Measurements from ENCODE around the gene SPTB. TPM values are rescaled to one million over a fixed set of nuclear protein-coding genes. Genes with fewer than 3 reads are reported as not detected.

The SPTB gene
- total RNA-seq: 1 to 10 TPM in 2 of 4 donors, under 1 TPM in 2; 0.13 to 3.8 (median 1.5) TPM

DNA sequence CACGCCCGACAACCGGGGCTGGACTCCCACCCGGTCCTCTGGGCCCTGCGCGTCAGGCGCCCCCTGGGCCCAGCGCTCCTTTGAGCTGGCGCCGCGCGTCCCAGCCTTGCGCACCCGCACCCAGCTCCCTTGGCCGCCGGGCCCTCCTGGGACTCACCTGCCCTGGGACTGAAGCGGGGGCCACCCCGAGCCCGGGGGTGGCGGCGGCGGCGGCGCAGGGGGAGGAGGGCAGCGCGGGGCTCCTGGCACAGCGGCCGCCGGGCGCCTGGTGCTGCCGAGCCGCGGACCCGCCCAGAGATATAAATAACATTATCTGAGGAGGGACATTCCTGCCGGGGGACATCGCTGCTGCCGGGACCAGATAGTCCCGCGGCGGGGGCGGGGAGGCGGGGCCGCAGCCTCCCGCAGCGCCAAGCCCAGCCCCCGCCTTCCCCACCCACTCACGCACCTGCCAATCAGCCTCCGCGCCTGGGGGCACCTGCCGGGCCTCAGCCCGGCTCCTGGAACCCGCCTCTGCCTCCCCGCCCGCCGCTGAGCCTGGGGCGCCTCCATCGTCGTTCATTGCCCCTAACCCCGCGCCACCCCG, at the start of gene SPTB:
Gene SPTB (minus strand): TSS at position 273 of the 586 bp plus-strand sequence. CDS start 56,813 bp downstream, outside the sequence.
- peak within 1 kb of the TSS in 2 of 4 donors; percentile 15 to 40 for H3K27ac ChIP-seq

GRCh38 chr14:64929014-64929359, 49.3 kb upstream of the SPTB start:
- Histone ChIP-seq H3K27me3 (no peaks in the 10 kb centered on the region), H3K4me1 (peaks cover 0 to 36% (median 6%) of the 10 kb centered on the region in 3 donors), H3K9me3 (no peaks in the 10 kb centered on the region), H3K27ac (peak overlapping the region in 2 of 4 donors; percentile 22 to 40), H3K36me3 (peaks cover 0 to 98% (median 15%) of the 10 kb centered on the region in 3 donors), H3K4me3 (no peak overlapping the region)
- TF ChIP-seq, protein P1, sequence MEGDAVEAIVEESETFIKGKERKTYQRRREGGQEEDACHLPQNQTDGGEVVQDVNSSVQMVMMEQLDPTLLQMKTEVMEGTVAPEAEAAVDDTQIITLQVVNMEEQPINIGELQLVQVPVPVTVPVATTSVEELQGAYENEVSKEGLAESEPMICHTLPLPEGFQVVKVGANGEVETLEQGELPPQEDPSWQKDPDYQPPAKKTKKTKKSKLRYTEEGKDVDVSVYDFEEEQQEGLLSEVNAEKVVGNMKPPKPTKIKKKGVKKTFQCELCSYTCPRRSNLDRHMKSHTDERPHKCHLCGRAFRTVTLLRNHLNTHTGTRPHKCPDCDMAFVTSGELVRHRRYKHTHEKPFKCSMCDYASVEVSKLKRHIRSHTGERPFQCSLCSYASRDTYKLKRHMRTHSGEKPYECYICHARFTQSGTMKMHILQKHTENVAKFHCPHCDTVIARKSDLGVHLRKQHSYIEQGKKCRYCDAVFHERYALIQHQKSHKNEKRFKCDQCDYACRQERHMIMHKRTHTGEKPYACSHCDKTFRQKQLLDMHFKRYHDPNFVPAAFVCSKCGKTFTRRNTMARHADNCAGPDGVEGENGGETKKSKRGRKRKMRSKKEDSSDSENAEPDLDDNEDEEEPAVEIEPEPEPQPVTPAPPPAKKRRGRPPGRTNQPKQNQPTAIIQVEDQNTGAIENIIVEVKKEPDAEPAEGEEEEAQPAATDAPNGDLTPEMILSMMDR (IDR thresholded peaks at IDR 0.05): no peak
- TF ChIP-seq POLR2A (IDR thresholded peaks at IDR 0.05): no peak
- intact Hi-C loops (cut with DNase I): no loop called here
- no peak for DNase-seq
- 93 to 95% methylated on average over 3 of the region's 3 CpGs for WGBS, 2 donors

More for the DNA sequence above, at the start of gene SPTB:
- Histone ChIP-seq H3K4me1 (peaks cover 15 to 21% (median 19%) of the 10 kb centered on the region in 3 donors), H3K36me3 (no peaks in the 10 kb centered on the region), H3K9me3 (no peaks in the 10 kb centered on the region), H3K4me3 (peak within 1 kb of the TSS; percentile 46 to 76 (median 58)), H3K27me3 (peaks cover 0 to 90% (median 8%) of the 10 kb centered on the region in 4 donors)
- intact Hi-C loops (cut with DNase I): no loop called here
- WGBS, 2 donors: no CpG with 5 or more reads among the region's 61 CpGs
- no peak for TF ChIP-seq POLR2A (IDR thresholded peaks at IDR 0.05)
- TF ChIP-seq, protein P1 (IDR thresholded peaks at IDR 0.05): no peak
- no peak for DNase-seq

DNA sequence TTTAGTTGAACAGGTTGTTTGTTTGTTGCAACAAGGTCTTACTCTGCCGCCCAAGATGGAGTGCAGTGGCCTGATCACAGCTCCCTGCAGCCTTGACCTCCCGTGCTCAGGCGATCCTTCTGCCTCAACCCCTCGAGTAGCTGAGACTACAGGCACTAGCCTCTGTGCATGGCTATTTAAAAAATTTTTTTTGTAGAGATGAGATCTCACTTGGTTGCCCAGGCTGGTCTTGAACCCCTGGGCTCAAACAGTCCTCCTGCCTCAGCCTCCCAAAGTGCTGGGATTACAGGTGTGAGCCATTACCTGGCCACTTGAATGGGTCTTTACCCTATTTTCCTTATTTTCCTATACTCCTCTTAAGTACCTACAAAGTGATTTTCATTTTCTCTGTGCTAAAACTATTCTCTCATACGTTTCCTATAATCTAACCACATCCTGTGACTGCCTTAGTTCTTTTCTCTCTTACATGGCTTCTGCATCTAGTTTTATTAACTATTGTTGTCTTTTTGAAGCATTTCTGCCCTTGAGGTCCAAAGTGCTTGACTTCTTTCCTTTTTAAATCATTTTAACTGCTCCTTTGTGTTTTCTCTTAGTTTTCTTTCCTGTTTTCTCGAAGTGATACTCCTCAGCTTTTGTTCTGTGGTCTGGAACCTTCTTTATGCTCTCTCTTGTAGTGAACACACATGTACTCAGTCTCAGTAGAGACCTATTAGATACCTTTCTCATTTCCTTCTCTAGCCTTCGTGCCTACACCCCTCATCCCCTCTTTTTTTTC, 48.7 kb upstream of the SPTB start:
- 78 to 81% methylated on average over 7 of the region's 7 CpGs for WGBS, 2 donors
- no peaks in the 10 kb centered on the region for H3K27me3 ChIP-seq
- H3K36me3 ChIP-seq: peaks cover 0 to 96% (median 15%) of the 10 kb centered on the region in 3 donors
- H3K4me1 ChIP-seq: peaks cover 0 to 36% (median 6%) of the 10 kb centered on the region in 3 donors
- intact Hi-C loops (cut with DNase I): no loop called here
- TF ChIP-seq, protein P1 (IDR thresholded peaks at IDR 0.05): no peak
- TF ChIP-seq POLR2A (IDR thresholded peaks at IDR 0.05): no peak
- peak overlapping the region in 1 of 4 donors; percentile 40 for H3K27ac ChIP-seq
- no peak overlapping the region for H3K4me3 ChIP-seq
- DNase-seq: no peak
- no peaks in the 10 kb centered on the region for H3K9me3 ChIP-seq

- H3K4me3 ChIP-seq: no peak overlapping the region
- intact Hi-C loops (cut with DNase I): no loop called here
- H3K36me3 ChIP-seq: peaks cover 0 to 82% (median 12%) of the 10 kb centered on the region in 3 donors
- H3K27me3 ChIP-seq: no peaks in the 10 kb centered on the region
- H3K4me1 ChIP-seq: peaks cover 0 to 36% (median 6%) of the 10 kb centered on the region in 3 donors
- DNase-seq: no peak
- no peak for TF ChIP-seq POLR2A (IDR thresholded peaks at IDR 0.05)
- TF ChIP-seq, protein P1 (IDR thresholded peaks at IDR 0.05): no peak
- no peaks in the 10 kb centered on the region for H3K9me3 ChIP-seq
- WGBS, 2 donors: 82 to 90% methylated on average over 3 of the region's 3 CpGs
- H3K27ac ChIP-seq: no peak overlapping the region
Measured at GRCh38 chr14:64927031-64927430, 47.3 kb upstream of the SPTB start.

DNA sequence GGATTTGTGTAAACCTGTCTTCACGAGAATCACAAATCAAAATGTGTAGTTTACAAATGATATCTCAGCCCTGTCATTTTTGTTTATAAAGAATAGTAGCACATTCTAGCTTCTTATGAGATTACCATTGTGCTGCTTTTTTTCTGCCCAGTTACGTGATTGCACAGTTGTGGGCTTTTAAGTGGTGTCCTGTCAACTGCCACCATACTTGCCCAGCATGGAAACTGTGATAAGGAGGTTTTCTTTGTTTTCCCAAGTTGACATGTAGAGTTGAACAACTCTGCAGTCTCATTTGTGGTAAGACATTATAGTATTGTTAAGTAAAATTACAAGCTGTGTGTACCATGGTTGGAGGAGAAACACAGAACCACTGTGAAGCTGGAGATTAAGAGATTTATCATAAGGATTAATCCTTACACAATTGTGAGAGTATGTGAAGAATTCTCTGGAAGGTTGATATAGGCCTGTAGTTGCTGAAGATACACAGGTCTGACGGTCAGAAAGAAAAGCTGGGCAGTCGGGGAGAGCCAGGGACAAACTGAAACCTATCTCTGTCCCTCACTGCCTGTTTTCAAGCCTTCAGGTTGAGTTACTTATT, 46.8 kb upstream of the SPTB start:
- intact Hi-C loops (cut with DNase I): no loop called here
- 78 to 87% methylated on average over 4 of the region's 4 CpGs for WGBS, 2 donors
- DNase-seq: no peak
- H3K9me3 ChIP-seq: no peaks in the 10 kb centered on the region
- H3K27ac ChIP-seq: no peak overlapping the region
- no peak overlapping the region for H3K4me3 ChIP-seq
- peaks cover 0 to 77% (median 10%) of the 10 kb centered on the region in 3 donors for H3K36me3 ChIP-seq
- TF ChIP-seq, protein P1 (IDR thresholded peaks at IDR 0.05): no peak
- TF ChIP-seq POLR2A (IDR thresholded peaks at IDR 0.05): no peak
- H3K4me1 ChIP-seq: peaks cover 0 to 36% (median 6%) of the 10 kb centered on the region in 3 donors
- no peaks in the 10 kb centered on the region for H3K27me3 ChIP-seq

All from esophagus squamous epithelium (tissue), 5 donors.